ENCODE results near the gene GBF1. TPM values are rescaled to one million over a fixed set of nuclear protein-coding genes. Genes with fewer than 3 reads are reported as not detected.

GBF1 gene
- total RNA-seq, 1 donor from 2014 or later = 40.3 TPM

DNA sequence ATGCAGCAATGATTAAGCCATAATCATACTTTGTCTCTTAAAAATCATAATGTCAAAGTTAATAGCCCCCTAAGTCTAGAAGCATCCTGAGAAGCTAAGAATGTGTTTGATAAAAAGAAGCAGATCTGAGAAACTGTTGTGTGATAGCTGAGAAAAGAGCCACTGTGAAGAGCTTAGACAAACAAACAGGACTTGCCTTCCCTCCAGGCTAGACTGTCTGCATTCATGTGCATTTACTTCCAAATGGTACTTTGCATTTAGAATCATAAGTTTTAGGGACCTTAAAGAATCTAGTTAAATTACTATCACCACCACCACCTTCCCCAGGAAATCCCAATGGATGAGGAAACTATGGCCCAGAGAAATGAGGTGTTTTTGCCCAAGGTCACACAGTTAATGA lies 87.4 kb downstream of the GBF1 start:
- Histone ChIP-seq H3K36me3 (peaks cover 8% of the 10 kb centered on the region), H3K4me3 (no peak overlapping the region), H3K9me3 (no peaks in the 10 kb centered on the region), H3K4me1 (peaks cover 35% of the 10 kb centered on the region), H3K27me3 (ENCODE audit: low read depth) (no peaks in the 10 kb centered on the region), H3K27ac (no peak overlapping the region)
- no peak for DNase-seq
- ATAC-seq = no peak
- TF ChIP-seq, protein P1, sequence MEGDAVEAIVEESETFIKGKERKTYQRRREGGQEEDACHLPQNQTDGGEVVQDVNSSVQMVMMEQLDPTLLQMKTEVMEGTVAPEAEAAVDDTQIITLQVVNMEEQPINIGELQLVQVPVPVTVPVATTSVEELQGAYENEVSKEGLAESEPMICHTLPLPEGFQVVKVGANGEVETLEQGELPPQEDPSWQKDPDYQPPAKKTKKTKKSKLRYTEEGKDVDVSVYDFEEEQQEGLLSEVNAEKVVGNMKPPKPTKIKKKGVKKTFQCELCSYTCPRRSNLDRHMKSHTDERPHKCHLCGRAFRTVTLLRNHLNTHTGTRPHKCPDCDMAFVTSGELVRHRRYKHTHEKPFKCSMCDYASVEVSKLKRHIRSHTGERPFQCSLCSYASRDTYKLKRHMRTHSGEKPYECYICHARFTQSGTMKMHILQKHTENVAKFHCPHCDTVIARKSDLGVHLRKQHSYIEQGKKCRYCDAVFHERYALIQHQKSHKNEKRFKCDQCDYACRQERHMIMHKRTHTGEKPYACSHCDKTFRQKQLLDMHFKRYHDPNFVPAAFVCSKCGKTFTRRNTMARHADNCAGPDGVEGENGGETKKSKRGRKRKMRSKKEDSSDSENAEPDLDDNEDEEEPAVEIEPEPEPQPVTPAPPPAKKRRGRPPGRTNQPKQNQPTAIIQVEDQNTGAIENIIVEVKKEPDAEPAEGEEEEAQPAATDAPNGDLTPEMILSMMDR (IDR thresholded peaks at IDR 0.05) = no peak
- intact Hi-C loops (cut with DNase I) = no loop called here

DNA sequence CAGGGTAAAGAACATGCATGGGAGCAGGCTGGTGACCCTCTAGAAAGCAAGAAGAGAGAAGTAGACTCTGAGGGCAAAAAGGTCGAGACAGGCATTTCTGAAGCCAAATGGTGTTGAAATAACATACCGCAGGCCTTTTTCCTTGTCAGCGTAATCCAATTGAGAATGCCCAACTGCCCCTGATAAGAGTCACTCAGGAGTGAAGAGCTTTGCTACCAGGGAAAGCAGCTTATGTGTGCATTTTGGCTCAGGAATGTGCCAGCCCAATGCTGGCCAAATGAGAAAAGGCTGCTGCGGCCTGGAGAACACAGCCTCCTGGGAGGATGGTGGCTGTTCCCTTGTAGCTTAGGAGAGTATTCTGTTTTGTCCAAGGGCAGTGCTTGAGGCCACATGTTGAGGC lies 88.8 kb downstream of the GBF1 start:
- Histone ChIP-seq H3K9me3 (no peaks in the 10 kb centered on the region), H3K27me3 (ENCODE audit: low read depth) (no peaks in the 10 kb centered on the region), H3K27ac (peak overlapping the region; percentile 53), H3K36me3 (peaks cover 8% of the 10 kb centered on the region), H3K4me1 (peaks cover 28% of the 10 kb centered on the region), H3K4me3 (no peak overlapping the region)
- DNase-seq (peak; percentile 61), ATAC-seq (peak; percentile 93 to 97)
- intact Hi-C loops (cut with DNase I) = no loop called here
- TF ChIP-seq, protein P1 (IDR thresholded peaks at IDR 0.05) = no peak

DNA sequence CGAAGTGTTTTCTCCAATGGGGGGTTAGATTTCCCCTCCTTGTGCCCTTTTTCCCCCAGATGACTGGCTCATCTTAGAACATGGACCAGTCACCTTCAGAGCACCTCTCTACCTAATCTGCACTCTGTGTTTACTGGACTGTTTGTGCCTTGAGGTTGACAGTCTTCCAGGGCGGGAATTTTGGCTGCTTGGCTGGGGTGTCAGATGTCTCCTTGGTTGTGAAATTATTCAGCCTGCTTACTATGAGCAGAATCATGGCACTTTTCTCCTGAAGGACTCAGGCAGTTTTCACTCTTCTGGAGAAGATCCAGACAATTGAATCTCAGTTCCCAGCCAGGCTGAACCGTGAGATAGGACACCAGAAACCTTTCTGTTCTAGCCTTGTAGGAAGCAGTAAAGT lies 89.9 kb downstream of the GBF1 start:
- TF ChIP-seq, protein P1 (IDR thresholded peaks at IDR 0.05) = no peak
- H3K4me1 ChIP-seq = peaks cover 28% of the 10 kb centered on the region
- DNase-seq = peak; percentile 48
- peaks cover 8% of the 10 kb centered on the region for H3K36me3 ChIP-seq
- peak; percentile 76 to 84 for ATAC-seq
- intact Hi-C loops (cut with DNase I) = no loop called here
- H3K27me3 ChIP-seq (ENCODE audit: low read depth) = no peaks in the 10 kb centered on the region
- H3K27ac ChIP-seq = no peak overlapping the region
- no peak overlapping the region for H3K4me3 ChIP-seq
- H3K9me3 ChIP-seq = no peaks in the 10 kb centered on the region

DNA sequence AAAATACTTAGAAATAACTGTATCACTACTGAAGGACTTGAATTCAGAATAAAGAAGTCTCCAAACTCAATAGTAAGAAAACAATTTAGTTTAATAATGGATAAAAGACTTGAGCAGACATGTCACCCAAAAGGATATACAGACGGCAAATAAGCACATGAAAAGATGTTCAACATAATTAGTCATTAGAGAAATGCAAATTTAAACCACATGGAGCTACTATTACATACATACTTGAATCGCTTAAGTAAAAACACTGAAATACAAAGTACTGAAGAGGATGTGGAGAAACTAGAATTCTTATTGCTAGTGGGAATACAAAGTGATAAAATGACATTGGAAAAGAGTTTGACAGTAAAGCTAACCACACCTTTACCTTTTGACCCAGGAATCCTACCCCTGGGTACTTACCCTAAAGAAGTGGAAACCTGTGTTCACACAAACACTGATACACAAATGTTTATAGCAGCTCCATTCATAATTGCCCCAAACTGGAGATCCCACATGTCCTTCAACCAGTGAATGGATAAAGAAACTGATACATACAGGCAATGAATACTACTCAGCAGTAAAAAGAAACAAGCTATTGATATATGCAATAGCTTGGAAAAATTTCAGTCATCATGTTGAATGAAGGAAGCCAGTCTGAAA lies 95.8 kb downstream of the GBF1 start:
- ATAC-seq (no peak), DNase-seq (no peak)
- intact Hi-C loops (cut with DNase I) = no loop called here
- no peak overlapping the region for H3K27ac ChIP-seq
- TF ChIP-seq, protein P1 (IDR thresholded peaks at IDR 0.05) = no peak
- H3K36me3 ChIP-seq = peaks cover 23% of the 10 kb centered on the region
- H3K4me3 ChIP-seq = no peak overlapping the region
- no peaks in the 10 kb centered on the region for H3K4me1 ChIP-seq
- H3K9me3 ChIP-seq = no peaks in the 10 kb centered on the region
- no peaks in the 10 kb centered on the region for H3K27me3 ChIP-seq (ENCODE audit: low read depth)

DNA sequence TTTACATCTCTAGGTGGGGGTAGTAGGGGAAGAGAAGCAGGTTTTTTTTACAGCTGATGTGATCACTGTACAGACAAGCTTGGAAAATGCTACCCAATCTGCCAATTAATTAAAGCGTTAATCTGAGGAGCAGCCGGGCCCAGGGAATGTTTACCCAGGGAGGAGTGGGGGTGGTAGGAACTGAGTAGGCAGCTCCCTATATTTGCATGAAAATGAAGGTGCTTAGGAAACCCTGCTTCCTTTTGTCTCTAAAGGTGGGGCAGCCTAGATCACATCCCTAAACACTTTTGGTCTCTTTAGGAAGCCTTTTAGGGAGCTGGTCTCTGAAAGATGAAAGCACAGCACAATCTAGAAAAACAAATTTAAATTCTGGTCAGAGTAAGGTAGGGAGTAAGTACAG lies 97.1 kb downstream of the GBF1 start:
- intact Hi-C loops (cut with DNase I) = no loop called here
- Histone ChIP-seq H3K4me3 (no peak overlapping the region), H3K27me3 (ENCODE audit: low read depth) (no peaks in the 10 kb centered on the region), H3K4me1 (no peaks in the 10 kb centered on the region), H3K36me3 (peaks cover 36% of the 10 kb centered on the region), H3K9me3 (no peaks in the 10 kb centered on the region), H3K27ac (no peak overlapping the region)
- TF ChIP-seq, protein P1 (IDR thresholded peaks at IDR 0.05) = no peak
- peak in 1 of 2 donors; percentile 42 for ATAC-seq
- no peak for DNase-seq
